Esophagus squamous epithelium (tissue), 4 donors: ENCODE results near the gene ACCSL.

Experiments used
- CTCF ChIP-seq, 6 experiments: fragments of 450-650 bp in 4 of 6; fragments of 200-600 bp in 2 of 6; sonication (generic) in 2 of 6; IDR thresholded peaks; one replicate each; pipeline ENCODE4 v1.5.1; 2016 to 2019; ENCODE audit warnings: antibody characterized with exemption in 6 of 6, mild to moderate bottlenecking in 4 of 6, moderate library complexity in 4 of 6
- POLR2A ChIP-seq, 4 donors: fragments of 450-650 bp; IDR thresholded peaks; one replicate each; pipeline ENCODE4 v1.6.1; 2017; ENCODE audit warnings: antibody characterized with exemption in 4 of 4, mild to moderate bottlenecking in 4 of 4, moderate library complexity in 3 of 4

- TF ChIP-seq POLR2A (IDR thresholded peaks at IDR 0.05) (no peak), CTCF (IDR thresholded peaks at IDR 0.05) (no peak)
Measured at GRCh38 chr11:44006917-44007361, 40.8 kb upstream of the ACCSL start.
